Liver (tissue), 9 donors: ENCODE data around the gene PLVAP. TPM values are rescaled to one million over a fixed set of nuclear protein-coding genes. Genes with fewer than 3 reads are reported as not detected.
"Not testable (repeated sequence)": the region's sequence is repeated elsewhere in the genome, so short reads cannot be mapped to it uniquely, and the experiment has no call there.

Experiments used
- DNase-seq: peaks from one replicate; pipeline ENCODE4 v3.0.0-alpha.2; 2017; ENCODE audit warnings: low spot score
- H3K27ac ChIP-seq, 2 donors: one replicate each; pipeline ENCODE4 v1.7.0; 2013; ENCODE audit warnings: inconsistent platforms in 2 of 2, low read length in 2 of 2, control low read depth in 1 of 2, low read depth in 1 of 2, mild to moderate bottlenecking in 1 of 2
- H3K27me3 ChIP-seq, 4 donors: one replicate each; pipeline versions ENCODE4 v1.6.1 to v1.7.0; 2013; ENCODE audit warnings: low read length in 3 of 4, inconsistent platforms in 1 of 4, mild to moderate bottlenecking in 1 of 4, moderate library complexity in 1 of 4; ENCODE audit not compliant: control insufficient read depth in 4 of 4, insufficient read depth in 4 of 4
- H3K36me3 ChIP-seq, 4 donors: one replicate each; pipeline versions ENCODE4 v1.6.1 to v1.7.0; 2013; ENCODE audit warnings: low read length in 3 of 4, mild to moderate bottlenecking in 3 of 4, low read depth in 1 of 4, moderate library complexity in 1 of 4; ENCODE audit not compliant: control insufficient read depth in 4 of 4, insufficient read depth in 3 of 4
- H3K4me1 ChIP-seq, 4 donors: one replicate each; pipeline versions ENCODE4 v1.6.1 to v1.7.0; 2013; ENCODE audit warnings: low read length in 3 of 4, mild to moderate bottlenecking in 3 of 4, moderate library complexity in 1 of 4; ENCODE audit not compliant: control insufficient read depth in 4 of 4, insufficient read depth in 4 of 4
- H3K4me3 ChIP-seq, 3 donors: one replicate each; pipeline versions ENCODE4 v1.6.1 to v1.7.0; 2013; ENCODE audit warnings: low read length in 3 of 3, control low read depth in 1 of 3, low read depth in 1 of 3, mild to moderate bottlenecking in 1 of 3
- H3K9ac ChIP-seq, 2 donors: one replicate each; pipeline ENCODE4 v1.7.0; 2013; ENCODE audit warnings: low read length in 2 of 2, mild to moderate bottlenecking in 2 of 2, moderate library complexity in 2 of 2, control low read depth in 1 of 2, low read depth in 1 of 2
- H3K9me3 ChIP-seq, 4 donors: one replicate each; pipeline versions ENCODE4 v1.6.1 to v1.7.0; 2013; ENCODE audit warnings: low read length in 3 of 4; ENCODE audit not compliant: control insufficient read depth in 4 of 4
- CTCF ChIP-seq: fragments of 150-350 bp; IDR thresholded peaks from 2 replicates; pipeline ENCODE4 v1.5.1; 2017; ENCODE audit warnings: improper control_type of control experiment, low read depth, low read length; ENCODE audit not compliant: missing input control
- EGR1 ChIP-seq, 2 donors: IDR thresholded peaks; 2 replicates each; pipeline ENCODE4 v1.6.1; 2016 to 2018; ENCODE audit warnings: antibody characterized with exemption in 2 of 2, low read depth in 2 of 2
- FOXA1 ChIP-seq: IDR thresholded peaks from 2 replicates; pipeline ENCODE4 v1.6.1; 2016; ENCODE audit warnings: antibody characterized with exemption
- FOXA2 ChIP-seq: IDR thresholded peaks from 2 replicates; pipeline ENCODE4 v1.6.1; 2016; ENCODE audit warnings: antibody characterized with exemption
- GABPA ChIP-seq, 2 donors: IDR thresholded peaks in 1 of 2; conservative IDR thresholded peaks in 1 of 2; 2 replicates each; pipeline ENCODE4 v1.6.1; 2016; ENCODE audit warnings: antibody characterized with exemption in 2 of 2, mild to moderate bottlenecking in 1 of 2, moderate library complexity in 1 of 2
- HNF4A ChIP-seq, 2 donors: conservative IDR thresholded peaks; 2 replicates each; pipeline ENCODE4 v1.6.1; 2016; ENCODE audit warnings: antibody characterized with exemption in 2 of 2, mild to moderate bottlenecking in 2 of 2
- JUND ChIP-seq, 2 donors: IDR thresholded peaks; 2 replicates each; pipeline ENCODE4 v1.6.1; 2016; ENCODE audit warnings: antibody characterized with exemption in 2 of 2
- MAX ChIP-seq: IDR thresholded peaks from 2 replicates; pipeline ENCODE4 v1.6.1; 2016; ENCODE audit warnings: antibody characterized with exemption
- NR2F2 ChIP-seq: IDR thresholded peaks from 2 replicates; pipeline ENCODE4 v1.6.1; 2016; ENCODE audit warnings: antibody characterized with exemption
- RAD21 ChIP-seq, 2 donors: IDR thresholded peaks; 2 replicates each; pipeline ENCODE4 v1.6.1; 2016; ENCODE audit warnings: antibody characterized with exemption in 2 of 2, mild to moderate bottlenecking in 2 of 2
- REST ChIP-seq: IDR thresholded peaks from 2 replicates; pipeline ENCODE4 v1.6.1; 2016; ENCODE audit warnings: antibody characterized with exemption, mild to moderate bottlenecking
- RXRA ChIP-seq, 2 donors: IDR thresholded peaks; 2 replicates each; pipeline ENCODE4 v1.6.1; 2017 to 2018; ENCODE audit warnings: antibody characterized with exemption in 2 of 2, mild to moderate bottlenecking in 1 of 2
- SP1 ChIP-seq: IDR thresholded peaks from 2 replicates; pipeline ENCODE4 v1.6.1; 2018; ENCODE audit warnings: antibody characterized with exemption, mild to moderate bottlenecking
- YY1 ChIP-seq: IDR thresholded peaks from 2 replicates; pipeline ENCODE4 v1.6.1; 2016; ENCODE audit warnings: antibody characterized with exemption, mild to moderate bottlenecking
- WGBS: extraction: QIAGEN DNeasy Blood & Tissue Kit; methylation state at CpG from one replicate; pipeline ENCODE4 v1.1.7; 2013; 5-methylcytosine and 5-hydroxymethylcytosine counted together
- polyA plus RNA-seq, 2 donors: library from polyadenylated mRNA; stranded (reverse) in 1 of 2; unstranded in 1 of 2; fragments of 200-250 nt in 1 of 2; fragments of >200 nt in 1 of 2; fragmentation: Nextera tagmentation in 1 of 2; extraction: Ambion mirVana in 1 of 2; gene quantifications; one replicate each; pipeline versions ENCODE4 v1.2.1 to v1.2.3, GENCODE V29; 2013 to 2015
- total RNA-seq, 2 donors: library from RNA; depleted of rRNA; stranded (reverse); fragments of >200 nt; gene quantifications; one replicate each; pipeline ENCODE4 v1.2.3, GENCODE V29; 2014
- TF ChIP-seq, protein P1 (sequence below): IDR thresholded peaks from 2 replicates; pipeline ENCODE4 v1.6.1; 2016; ENCODE audit warnings: antibody characterized with exemption
- TF ChIP-seq, protein P2 (sequence below): IDR thresholded peaks from 2 replicates; pipeline ENCODE4 v1.6.1; 2016; ENCODE audit warnings: antibody characterized with exemption
- donor health status: healthy.
- donor health status: healthy.
- donor health status: healthy.
- donor health status: healthy.
- donor health status: healthy.

PLVAP gene
- total and polyA plus RNA-seq, 4 donors = 4.2 to 11.8 (median 8.6) TPM

GRCh38 chr19:17365361-17365760 lies 11.8 kb downstream of the PLVAP start:
- H3K4me3 ChIP-seq = no peak overlapping the region
- no peaks in the 10 kb centered on the region for H3K27me3 ChIP-seq
- 93% methylated on average over 22 of the region's 22 CpGs for WGBS
- H3K27ac ChIP-seq = no peak overlapping the region
- no peaks in the 10 kb centered on the region for H3K9me3 ChIP-seq
- no peaks in the 10 kb centered on the region for H3K36me3 ChIP-seq
- TF ChIP-seq YY1 = no peak
- no peak for TF ChIP-seq RXRA (IDR thresholded peaks at IDR 0.05)
- TF ChIP-seq, protein P1, sequence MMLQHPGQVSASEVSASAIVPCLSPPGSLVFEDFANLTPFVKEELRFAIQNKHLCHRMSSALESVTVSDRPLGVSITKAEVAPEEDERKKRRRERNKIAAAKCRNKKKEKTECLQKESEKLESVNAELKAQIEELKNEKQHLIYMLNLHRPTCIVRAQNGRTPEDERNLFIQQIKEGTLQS = no peak
- no peak for TF ChIP-seq SP1
- TF ChIP-seq FOXA2 = no peak
- TF ChIP-seq EGR1 (IDR thresholded peaks at IDR 0.05; ENCODE audit: low read depth in 2 of 2) = no peak
- TF ChIP-seq RAD21 (IDR thresholded peaks at IDR 0.05) = no peak
- no peak for TF ChIP-seq CTCF
- TF ChIP-seq NR2F2 = no peak
- TF ChIP-seq HNF4A (conservative IDR thresholded peaks at IDR 0.05) = no peak
- no peak for TF ChIP-seq GABPA (IDR thresholded peaks at IDR 0.05 in 1 of 2, conservative IDR thresholded peaks at IDR 0.05 in 1 of 2)
- TF ChIP-seq FOXA1 = no peak
- TF ChIP-seq, protein P2, sequence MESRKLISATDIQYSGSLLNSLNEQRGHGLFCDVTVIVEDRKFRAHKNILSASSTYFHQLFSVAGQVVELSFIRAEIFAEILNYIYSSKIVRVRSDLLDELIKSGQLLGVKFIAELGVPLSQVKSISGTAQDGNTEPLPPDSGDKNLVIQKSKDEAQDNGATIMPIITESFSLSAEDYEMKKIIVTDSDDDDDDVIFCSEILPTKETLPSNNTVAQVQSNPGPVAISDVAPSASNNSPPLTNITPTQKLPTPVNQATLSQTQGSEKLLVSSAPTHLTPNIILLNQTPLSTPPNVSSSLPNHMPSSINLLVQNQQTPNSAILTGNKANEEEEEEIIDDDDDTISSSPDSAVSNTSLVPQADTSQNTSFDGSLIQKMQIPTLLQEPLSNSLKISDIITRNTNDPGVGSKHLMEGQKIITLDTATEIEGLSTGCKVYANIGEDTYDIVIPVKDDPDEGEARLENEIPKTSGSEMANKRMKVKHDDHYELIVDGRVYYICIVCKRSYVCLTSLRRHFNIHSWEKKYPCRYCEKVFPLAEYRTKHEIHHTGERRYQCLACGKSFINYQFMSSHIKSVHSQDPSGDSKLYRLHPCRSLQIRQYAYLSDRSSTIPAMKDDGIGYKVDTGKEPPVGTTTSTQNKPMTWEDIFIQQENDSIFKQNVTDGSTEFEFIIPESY = no peak
- no peak for TF ChIP-seq MAX
- no peak for TF ChIP-seq JUND (IDR thresholded peaks at IDR 0.05)
- no peak for TF ChIP-seq REST
- H3K9ac ChIP-seq = no peak overlapping the region
- DNase-seq = no peak
- peaks cover 0 to 2% (median 0%) of the 10 kb centered on the region in 4 donors for H3K4me1 ChIP-seq

DNA sequence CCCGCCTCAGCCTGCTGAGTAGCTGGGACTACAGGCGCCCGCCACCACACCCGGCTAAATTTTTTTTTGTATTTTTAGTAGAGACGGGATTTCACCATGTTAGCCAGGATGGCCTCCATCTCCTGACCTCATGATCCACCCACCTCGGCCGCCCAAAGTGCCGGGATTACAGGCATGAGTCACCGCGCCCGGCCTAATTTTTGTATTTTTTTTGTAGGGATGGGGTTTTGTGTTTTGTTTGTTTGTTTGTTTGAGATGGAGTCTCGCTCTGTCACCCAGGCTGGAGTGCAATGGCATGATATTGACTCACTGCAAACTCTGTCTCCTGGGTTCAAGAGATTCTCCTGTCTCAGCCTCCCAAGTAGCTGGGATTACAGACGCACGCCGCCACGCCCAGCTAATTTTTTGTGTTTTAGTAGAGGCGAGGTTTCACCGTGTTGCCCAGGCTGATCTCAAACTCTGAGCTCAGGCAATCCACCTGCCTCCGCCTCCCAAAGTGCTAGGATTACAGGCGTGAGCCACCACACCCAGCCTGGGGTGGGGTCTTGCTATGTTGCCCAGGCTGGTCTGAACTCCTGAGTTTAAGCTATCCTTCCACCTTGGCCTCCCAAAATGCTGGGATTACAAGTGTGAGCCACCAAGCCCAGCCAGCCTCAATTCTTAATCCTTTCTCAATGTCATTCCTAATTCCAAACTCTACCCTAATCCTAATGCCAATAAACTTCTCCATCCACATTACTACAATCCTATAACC lies 13.1 kb downstream of the PLVAP start:
- WGBS = 94% methylated on average over 20 of the region's 20 CpGs

More for the DNA sequence above, 13.1 kb downstream of the PLVAP start:
- not testable (repeated sequence) for H3K27ac ChIP-seq, H3K9ac ChIP-seq, H3K4me1 ChIP-seq, DNase-seq, H3K36me3 ChIP-seq, H3K9me3 ChIP-seq, H3K4me3 ChIP-seq, H3K27me3 ChIP-seq
